HAP-1 (cell line): ENCODE data around the gene ATXN7L2.

Experiments
- DNase-seq, 2 experiments: peaks; one replicate each; pipeline ENCODE4 v3.0.0-alpha.2; 2016 to 2020; ENCODE audit warnings: low spot score in 2 of 2
- H3K27me3 ChIP-seq: fragments of 250-450 bp; sonication (Bioruptor Pico); 2 replicates; pipeline ENCODE4 v1.5.1; 2020; ENCODE audit warnings: low read depth, mild to moderate bottlenecking, moderate library complexity
- H3K36me3 ChIP-seq: fragments of 250-450 bp; sonication (Bioruptor Pico); replicated peaks from 2 replicates; pipeline ENCODE4 v1.5.1; 2020; ENCODE audit warnings: mild to moderate bottlenecking
- H3K4me1 ChIP-seq: fragments of 250-450 bp; sonication (Bioruptor Pico); 2 replicates; pipeline ENCODE4 v1.5.1; 2020; ENCODE audit warnings: mild to moderate bottlenecking
- H3K4me3 ChIP-seq: fragments of 250-450 bp; sonication (Bioruptor Pico); 2 replicates; pipeline ENCODE4 v1.5.1; 2020; ENCODE audit warnings: mild to moderate bottlenecking, moderate library complexity
- H3K9me3 ChIP-seq: fragments of 250-450 bp; sonication (Bioruptor Pico); 2 replicates; pipeline ENCODE4 v1.5.1; 2020; ENCODE audit warnings: mild to moderate bottlenecking, moderate library complexity
- in situ Hi-C: fragments of 300-500 bp; cut with MboI; formaldehyde crosslinking; loops from 3 replicates; pipeline ENCODE4 v1.14.3; 2020; ENCODE audit warnings: low sequenced_read_pairs, inconsistent platforms, mixed read lengths

Gene ATXN7L2

GRCh38 chr1:109541102-109541501, 57.4 kb downstream of the ATXN7L2 start:
- no peaks in the 10 kb centered on the region for H3K4me1 ChIP-seq
- no peak for DNase-seq
- no peaks in the 10 kb centered on the region for H3K36me3 ChIP-seq
- no peak overlapping the region for H3K4me3 ChIP-seq
- in situ Hi-C loops: loop anchor here (10.0 kb wide), 1 partner anchor 444 kb away; the partner anchor contains the start of gene AHCYL1
- H3K27me3 ChIP-seq: no peaks in the 10 kb centered on the region; the same call in 1 of the 2 replicates
- H3K9me3 ChIP-seq: no peaks in the 10 kb centered on the region
